Measurements from ENCODE around the gene SLC41A3. TPM values are rescaled to one million over a fixed set of nuclear protein-coding genes. Genes with fewer than 3 reads are reported as not detected.
"Not testable (repeated sequence)": the region's sequence is repeated elsewhere in the genome, so short reads cannot be mapped to it uniquely, and the experiment has no call there.

Gene SLC41A3
- total RNA-seq, 1 donor from 2014 or later = 74.1 TPM

DNA sequence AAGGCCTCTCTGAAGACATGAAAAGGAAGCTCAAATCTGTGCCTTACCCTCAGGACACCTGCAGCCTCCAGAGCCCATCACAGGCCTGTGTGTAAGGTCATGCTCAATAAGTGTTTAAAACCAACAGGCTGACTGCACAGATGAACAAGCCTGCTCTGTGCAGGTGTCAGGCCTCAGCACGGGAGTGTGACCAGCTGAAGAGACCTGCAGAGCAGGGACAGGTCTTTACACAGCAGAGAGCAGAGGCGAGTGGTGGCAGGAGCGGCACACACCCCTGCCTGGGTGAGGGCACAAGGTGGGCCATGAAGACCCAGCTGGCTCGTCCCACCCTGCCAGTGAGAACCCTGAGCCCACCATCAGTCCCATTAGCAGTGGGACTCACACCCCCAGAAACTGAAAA is 58.1 kb downstream of the SLC41A3 start:
- DNase-seq = no peak

DNA sequence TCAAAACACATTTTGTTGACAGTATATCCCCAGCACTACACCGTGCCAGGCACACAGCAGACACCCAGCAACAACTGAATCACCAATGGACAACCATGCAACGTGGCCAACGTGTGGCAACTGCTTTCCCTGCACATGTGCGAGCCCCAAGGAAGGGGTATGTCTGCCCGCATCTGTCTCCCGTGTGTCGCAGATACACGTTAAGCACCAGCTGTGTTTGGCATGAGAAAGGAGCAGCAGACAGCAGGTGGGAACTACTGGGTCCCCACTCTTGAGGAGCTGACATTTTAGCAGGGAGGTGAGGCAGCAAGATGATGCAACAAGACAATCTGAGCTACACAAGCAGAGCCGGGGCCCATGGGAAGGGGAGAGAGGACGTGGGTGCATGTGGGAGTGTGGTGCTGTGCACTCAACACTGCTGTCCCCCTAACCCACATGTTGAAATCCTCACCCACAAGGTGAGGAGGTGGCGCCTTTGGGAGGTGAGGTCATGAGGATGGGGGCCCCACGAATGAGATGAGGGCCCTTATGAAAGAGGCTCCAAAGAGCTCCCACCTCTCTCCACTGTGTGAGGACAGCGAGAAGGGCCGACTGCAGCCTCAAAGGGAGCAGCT is 58.7 kb downstream of the SLC41A3 start:
- no peak for DNase-seq

DNA sequence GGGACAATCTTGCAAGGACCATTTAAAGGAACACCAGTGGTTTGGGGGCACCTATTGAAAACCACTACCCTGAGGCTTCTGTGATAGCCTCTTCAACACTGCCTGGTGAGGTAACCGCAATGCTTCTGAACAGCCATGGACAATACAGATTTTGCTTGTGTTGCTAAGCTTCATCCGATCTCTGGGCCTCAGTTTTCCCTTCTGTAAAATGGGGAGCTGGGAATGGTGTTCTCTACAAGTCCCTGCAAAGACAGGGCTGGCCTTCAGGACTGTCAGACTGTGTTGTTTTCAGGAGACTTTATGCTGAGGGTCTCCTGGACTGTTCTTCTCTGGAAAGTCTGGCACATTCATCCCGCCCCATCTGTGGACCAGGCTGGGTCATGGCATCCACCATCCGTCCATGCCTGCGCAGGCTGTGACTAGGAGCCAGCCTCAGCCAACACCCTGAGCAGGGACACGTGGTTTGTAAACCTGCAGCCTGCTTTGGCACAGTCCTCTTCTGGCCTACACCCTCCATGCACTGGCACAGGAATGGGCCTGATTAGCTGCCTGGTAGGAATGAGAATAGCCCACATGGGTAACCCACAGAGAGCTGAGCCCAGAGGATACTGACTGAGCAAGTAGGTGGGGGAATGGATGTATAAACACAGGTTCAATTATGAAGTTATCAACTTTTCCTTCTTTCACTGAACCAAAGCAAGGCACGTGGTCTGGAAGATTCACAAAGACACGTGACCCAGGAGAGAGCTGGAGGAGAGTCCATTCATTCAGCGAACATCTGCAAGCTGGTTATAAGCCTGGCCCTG is 59.7 kb downstream of the SLC41A3 start:
- no peak for DNase-seq

DNA sequence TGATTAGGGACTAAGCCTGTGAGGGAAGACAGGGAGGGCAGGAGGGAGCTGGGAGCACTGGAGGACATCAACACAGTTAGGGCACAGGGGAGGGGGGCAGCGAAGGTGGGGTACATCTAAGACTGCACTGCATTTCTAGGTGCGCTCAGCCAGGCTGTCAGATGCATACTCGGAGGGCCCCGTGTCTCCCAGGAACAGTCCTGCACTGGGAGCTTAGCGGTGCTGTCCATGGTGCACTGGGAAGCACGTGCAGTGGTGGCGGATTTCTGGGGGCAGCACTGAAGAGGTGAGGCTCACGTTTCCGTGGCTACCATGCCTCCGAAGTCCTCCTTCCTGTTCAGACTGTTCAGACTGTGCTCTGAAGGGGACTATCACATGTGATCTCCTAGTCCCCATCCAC is 60.5 kb downstream of the SLC41A3 start:
- DNase-seq = no peak

DNA sequence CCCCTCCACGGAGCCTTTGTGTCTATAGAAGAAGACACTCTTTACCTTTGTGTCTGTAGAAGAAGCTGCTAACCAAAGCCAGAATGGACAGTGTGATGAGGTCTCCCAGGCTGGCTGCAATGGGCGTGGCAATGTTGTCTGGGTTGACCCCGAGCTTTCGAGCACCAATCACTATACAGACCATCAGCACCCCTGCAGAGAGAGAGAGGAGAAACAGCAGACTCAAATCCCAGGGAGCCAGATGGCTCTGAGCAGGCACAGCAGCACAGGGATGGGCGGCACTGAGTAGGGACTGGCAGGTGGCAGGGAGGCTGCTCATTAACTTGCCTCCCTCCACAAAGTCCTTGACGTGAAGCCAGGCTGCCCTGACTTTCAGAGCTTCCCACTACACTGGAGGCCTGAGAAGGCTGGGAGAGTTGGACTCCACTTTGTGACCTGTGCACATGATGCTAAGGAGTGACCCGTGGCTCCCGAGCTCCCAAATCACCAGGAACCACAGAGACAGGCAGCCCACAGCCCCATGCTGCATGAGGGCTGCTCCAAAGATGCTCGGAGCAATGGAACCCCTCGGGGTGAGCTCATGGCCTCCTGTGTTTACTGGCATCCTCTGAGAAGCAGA is 61.1 kb downstream of the SLC41A3 start:
- no peak for DNase-seq

DNA sequence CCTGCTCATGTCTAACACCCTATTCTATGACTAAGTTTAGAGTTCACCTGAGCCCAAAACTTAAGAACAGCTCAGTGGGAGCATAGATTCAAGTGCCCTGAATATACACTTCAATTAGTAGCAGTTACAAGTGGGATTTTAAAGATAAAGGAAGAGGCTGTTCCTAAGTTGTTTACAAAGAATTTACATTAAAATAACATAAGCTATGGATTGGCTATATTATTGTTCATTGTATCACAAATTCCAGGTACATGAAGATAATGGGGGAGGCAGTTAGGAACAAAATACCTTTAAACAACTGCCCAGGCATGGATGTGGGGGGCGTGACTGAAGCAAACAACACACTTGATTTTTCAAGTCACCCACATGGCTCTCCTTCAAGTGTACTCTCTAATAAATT is 62.2 kb downstream of the SLC41A3 start:
- DNase-seq = no peak

DNA sequence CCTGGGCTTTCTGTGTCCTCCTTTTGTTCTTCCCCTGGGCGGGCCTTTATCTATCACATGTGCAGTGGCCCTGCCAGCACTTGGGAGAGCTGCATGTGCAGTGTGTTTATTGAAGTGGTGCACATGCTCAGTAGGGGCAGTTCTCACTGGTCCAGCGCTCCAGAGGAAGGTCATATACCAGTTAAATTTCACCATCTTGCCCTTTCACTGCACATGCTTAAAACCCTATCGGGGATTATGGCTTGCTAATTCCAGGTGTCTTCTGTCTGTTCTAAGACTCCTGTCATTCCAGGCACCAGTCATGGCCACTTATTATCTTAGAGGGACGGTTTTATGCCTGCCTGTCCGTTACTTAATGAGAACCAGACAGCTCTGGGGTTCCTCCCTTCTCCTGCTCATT is 62.7 kb downstream of the SLC41A3 start:
- no peak for DNase-seq

DNA sequence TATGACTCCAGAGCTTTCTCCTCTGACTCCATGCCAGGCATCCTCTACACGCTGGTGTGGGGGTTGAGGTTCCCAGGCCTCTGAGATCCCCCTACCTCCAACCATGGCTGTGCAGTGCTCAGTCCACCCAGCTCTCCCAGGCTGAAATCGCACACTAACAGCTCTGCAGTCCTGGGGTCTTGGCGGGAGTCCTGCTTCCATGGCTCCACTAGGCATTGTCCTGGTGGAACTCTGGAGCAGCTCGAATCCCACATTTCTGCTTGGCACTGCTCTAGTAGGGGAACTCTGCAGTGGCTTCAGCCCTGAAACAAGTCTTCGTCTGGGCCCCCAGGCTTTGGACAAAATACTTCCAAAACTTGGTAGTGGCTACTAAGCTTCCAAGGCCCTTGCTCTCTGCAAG is 64.2 kb downstream of the SLC41A3 start:
- no peak for DNase-seq

DNA sequence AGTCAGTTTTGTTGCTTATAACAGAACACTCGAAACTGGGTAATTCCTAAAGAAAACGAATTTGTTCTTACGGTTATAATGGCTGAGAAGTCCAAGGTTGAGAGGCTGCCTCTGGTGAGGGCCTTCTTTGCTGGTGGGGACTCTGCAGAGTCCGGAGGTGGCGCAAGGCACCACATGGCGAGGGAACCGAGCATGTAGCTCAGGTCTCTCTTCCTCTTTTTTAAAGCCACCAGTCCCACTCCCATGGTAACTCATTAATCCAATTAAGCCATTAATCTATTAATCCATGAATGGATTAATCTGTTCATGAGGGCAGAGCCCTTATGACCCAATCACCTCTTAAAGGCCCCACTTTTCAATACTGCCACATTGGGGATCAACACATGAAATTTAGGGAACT is 64.9 kb downstream of the SLC41A3 start:
- DNase-seq = no peak

DNA sequence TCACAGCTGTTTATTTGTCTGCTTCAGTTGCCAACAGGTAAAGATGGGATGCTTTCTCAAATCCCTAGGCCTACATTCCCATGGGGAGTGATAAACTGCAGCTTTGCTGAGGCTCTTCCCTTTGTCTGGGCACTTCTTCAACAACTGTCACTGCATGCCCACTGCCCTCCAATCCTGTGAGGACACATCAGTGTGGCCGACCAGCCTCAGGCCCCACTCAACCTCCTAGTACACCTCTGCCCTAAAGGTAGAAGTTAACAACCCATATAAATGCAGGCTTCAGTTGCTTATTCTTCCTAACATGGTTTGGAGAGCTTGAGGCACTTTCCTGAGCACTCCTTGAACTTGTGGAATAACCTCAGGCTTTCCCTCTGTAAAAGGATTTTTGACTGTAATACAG is 65.4 kb downstream of the SLC41A3 start:
- no peak for DNase-seq

DNA sequence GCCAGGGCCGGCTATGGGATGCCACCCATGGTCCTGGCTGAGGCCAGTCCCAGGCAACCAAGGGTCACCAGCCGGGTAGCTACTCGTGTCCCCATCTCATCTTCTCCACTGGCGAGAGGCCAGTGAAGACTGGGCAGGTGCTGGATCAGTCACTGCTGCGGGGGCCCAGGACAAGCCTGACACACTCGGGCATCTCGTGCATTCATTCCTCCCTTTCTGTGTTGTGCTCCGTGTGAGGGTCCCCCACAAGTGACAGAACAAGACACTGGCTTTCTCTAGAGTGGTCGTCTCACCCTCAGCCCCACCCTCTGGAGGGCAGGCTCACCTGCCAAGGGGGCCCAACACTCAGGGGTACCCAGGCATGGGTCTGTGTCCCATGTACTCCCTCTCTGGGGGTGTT is 66.6 kb downstream of the SLC41A3 start:
- DNase-seq = no peak

DNA sequence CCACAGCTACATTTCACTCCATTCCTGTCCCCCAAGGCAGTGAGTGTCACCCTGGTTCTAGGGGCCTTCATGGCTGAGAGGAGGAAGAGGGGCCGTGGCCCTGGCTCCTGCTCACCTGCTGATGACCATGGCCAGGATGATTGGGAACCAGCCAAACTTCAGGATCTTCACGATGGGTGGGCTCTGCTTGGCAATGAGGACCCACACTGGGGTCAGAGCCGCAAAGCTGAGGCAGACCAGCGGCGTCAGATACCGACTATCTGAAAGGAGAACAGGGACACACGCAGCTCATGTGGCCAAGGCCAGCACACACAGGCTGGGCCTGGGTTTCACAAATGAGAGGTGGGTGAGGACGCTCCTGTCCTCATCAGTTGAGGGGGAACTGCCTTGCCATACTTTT is 67.3 kb downstream of the SLC41A3 start:
- DNase-seq = no peak

DNA sequence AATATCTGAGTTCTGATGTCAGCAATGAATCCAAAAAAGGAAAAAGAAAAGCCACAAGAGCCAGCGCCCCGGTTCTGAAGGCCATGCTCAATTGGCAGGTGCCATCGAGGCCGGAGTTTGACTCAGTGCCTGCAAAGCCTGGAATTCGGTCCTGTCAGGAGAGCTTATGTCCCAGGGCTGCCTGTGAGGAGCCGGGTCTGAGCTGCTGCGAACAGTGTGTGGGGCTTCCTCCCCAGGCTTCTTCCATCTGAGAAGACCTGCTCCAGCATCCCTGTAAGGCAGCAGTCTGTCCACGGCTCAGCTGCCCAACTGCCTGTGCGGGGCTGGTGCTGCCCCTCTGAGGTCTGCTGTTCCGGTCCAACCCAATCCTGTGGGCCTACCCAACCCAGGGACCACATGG is 68.8 kb downstream of the SLC41A3 start:
- no peak for DNase-seq

DNA sequence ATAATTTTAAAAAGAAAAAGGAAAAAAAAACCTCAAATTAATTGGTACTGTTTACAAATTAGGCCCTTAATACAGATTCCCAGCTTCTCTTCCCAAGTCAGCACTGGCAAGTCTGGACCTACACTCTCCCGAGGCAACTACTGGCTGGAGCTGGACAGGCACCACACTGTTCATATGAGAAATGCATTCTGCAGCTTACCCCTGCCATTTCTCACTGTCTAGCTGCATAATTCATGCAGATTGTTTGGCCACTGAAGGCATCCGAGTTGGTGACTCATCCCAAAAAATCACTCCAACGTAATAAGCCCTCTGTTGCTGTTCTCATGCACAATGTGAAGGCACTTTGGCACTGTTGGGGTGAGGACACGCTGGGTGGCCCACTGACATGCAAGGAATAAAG is 69.7 kb downstream of the SLC41A3 start:
- DNase-seq = peak; percentile 16

DNA sequence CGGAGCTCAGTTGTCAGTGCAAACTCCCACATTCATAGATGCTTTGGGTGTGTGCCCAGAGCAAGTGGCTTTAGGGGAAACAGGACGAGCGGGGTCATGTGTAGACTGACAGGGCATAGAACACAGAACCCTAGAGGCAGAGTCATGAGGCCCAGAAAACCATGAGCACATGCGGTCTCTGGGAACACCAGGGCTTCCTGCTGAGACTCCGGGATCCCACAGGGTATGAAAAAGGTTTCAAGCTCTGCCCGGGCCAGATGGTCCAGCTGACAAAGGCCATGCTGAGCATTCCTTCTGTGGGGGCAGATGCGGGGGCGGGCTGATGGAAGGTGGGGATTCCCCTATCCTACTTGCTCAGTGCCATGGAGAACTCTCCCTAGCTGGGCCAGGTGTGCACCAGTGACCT is 70.2 kb downstream of the SLC41A3 start:
- DNase-seq = no peak

DNA sequence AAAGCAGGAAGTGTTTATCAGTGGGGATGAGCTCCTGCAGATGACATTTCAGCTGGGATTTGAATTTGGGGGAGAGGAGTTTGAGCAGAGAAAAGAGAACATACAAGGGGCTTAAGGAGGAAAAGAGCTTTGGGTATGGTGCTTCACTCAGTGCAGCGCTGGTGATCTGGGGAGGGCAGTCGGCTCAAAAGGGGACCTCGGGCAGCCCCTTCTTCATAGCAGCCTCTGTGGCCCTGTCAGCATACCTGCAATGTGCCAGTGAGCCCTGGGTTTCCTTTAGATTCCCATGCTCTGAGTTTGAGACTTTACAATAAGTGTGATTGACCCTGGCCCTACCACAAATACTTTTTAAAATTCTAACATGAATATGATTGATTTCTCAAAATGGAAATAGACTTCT is 74.7 kb downstream of the SLC41A3 start:
- no peak for DNase-seq

DNA sequence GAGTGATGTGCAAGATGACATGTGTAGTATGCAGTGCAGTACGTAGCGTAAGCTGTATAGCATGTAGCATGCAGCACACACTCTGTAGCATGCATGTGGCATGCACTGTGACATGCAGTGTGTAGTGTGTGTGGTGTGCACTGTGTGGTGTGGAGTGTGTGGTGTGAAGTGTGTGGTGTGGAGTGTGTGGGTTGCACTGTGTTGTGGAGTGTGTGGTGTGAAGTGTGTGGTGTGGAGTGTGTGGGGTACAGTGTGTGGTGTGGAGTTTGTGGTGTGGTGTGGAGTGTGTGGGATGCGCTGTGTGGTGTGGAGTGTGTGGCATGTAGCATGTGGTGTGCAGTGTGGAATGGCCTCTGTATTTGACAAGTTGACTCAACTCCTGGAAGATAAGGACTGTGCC is 75.7 kb downstream of the SLC41A3 start:
- no peak for DNase-seq

DNA sequence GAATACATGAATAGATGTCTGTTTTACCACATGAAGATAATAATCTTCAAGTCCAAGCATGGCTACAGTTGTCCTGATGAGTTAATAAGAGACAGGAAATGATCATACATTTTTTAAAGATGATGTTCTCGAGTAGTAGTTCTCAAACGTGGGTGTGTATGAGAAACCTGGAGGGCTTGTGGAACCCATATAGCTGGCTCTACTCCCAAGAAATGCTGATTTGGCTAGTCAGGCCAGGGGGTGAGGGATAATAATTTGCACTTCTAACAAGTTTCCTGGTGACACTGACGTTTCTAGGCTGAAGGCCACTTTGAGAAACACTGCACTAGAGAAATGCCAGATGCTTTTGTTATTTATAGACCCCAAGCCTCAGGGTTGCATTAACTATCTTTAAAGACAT is 78.0 kb downstream of the SLC41A3 start:
- no peak for DNase-seq

DNA sequence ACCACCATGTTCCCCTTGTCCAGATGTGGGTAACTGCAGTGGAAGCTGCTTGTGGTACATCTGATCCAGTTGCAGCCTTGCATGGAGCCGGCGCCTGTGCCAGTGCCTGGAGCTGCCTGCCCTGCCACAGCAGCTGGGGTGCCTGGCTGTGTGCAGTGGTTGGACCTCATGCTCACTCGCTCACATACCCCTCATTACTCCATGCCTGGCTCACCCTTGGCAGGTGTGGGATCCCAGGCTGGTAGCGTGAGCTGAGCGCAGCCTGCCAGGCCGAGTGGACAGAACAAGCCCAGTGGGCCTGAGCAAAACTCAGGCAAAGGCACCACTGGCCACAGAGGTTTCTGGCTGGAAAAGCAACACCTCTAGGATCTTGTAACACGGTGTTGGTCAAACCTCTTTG is 79.2 kb downstream of the SLC41A3 start:
- no peak for DNase-seq

DNA sequence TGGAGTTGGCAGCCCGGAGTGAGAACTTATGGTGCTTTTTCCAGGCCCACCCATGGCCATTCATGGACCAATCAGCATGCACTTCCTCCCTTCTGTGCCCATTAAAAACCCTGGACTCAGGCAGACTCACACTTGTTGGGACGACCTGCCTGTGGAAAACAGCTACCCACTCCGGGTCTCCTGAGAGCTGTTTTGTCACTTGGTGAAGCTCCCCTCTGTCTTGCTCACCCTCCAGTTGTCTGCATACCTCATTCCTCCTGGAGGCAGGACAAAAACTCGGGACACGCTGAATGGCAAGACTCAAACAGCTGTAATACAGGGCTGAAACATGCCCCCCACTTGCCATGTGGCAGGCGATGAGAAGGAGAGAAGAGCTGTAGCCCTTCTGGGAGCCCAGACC is 79.7 kb downstream of the SLC41A3 start:
- no peak for DNase-seq

DNA sequence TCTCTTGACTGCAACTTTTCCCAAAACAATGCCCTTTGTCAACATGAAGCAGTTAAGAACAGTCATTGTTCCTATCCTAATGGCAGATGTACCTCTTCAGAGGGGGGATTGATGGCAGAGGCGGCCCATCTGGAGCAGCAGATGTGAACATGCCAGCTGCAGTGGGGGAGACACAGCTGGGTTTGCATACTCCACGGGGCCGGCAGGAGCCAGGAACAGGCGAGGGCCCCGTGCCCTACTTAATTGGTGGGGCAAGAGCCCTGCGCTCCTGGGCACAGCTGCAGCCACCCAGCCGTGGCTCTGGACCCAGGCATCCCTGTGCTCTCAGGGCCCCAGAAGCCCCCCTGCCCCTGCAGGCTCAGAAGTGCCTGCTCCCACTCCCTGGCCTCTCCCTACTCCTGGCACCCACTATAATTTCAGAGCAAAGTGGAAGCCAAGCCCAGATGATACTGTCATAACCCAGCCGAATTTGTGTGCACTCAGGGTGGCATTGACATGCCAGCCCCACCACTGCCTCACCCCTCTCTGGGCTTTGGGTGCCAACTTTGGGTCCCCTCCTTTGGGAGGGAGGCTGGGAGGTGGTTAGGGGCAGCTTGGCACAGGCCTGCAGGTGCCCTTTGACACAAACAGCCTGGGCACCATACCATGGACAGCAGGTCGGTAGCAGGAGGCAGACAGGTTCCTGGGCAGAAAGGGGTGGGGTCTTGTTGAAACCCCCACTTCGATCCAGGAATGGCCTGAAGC is 80.3 kb downstream of the SLC41A3 start:
- DNase-seq = no peak

DNA sequence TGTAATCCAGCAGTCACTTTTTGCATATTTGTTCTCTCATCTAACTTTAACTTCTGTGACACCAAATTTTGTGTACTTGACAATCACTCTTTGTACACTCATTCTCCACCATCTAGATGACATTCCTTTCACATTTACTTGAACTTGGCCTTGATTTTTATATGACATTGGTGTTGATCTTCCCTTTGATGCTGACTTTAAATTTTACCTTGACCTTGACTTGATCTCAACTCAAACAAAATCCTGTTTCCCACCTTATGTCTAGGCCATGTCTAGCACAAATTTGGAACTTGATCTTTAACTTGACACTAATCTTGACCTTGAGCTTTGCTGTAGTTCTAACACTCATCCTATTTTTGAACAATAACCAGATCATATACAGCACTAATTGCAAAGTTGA is 81.7 kb downstream of the SLC41A3 start:
- no peak for DNase-seq

DNA sequence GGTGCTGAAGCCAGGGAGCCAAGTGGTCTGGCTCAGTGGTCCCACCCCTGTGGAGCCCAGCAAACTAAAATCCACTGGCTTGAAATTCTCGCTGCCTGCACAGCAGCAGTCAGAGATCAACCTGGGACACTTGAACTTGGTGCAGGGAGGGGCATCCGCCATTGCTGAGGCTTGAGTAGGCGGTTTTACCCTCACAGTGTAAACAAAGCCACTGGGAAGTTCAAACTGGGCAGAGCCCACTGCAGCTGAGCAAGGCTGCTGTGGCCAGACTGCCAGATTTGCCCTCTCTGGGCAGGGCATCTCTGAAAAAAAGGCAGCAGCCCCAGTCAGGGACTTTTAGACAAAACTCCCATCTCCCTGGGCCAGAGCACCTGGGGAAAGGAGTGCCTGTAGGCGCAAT is 87.2 kb downstream of the SLC41A3 start:
- not testable (repeated sequence) for DNase-seq
